Measurements from ENCODE around the gene KIF26B.
"Not testable (repeated sequence)": the region's sequence is repeated elsewhere in the genome, so short reads cannot be mapped to it uniquely, and the experiment has no call there.

KIF26B gene

DNA sequence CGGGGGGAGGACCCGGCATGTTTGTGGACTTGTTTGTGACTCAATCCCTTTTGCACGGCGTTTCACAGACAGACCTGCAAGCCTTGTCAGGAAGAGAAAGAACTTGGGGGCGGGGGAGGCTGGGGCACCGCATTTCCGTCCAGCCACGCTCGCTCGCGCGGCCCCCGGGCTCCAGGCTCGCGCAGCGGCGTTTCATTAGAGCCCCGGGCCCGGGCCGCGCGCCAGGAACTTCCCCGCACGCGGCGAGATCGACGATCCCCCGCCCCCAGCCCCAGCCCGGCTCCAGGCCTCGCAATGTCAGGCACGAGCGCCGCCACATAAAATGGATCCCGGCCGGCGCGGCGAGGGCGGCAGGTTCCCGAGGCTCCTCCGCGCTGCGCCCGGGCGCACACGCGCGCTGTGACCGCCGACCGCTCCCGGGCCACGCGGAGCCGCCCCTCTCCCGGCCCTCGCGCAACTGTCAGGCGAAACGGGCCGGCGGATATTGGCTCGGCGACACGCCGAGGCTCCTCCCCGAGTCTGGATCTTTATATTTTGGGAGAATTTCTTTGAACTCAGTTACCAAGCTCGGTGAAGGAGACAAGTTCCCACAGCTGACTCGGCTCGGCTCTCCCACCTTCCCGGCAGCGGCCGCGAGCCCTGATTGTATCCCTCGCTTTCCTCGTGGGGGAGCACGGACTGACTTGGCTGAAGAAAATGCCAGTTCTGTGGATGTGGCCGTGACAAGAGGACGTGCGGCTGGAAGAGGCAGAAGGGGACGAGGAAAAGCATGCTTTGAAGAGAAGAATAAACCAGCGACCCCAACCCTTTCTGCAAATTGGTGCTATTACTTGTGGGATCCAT is at the start of gene KIF26B:
TSS of gene KIF26B (plus strand) at position 557 of the 843 bp plus-strand sequence. CDS start 440 bp downstream, outside the sequence.
- DNase-seq: peak in 19 of 56 donors; percentile 9 to 61 (median 35)

DNA sequence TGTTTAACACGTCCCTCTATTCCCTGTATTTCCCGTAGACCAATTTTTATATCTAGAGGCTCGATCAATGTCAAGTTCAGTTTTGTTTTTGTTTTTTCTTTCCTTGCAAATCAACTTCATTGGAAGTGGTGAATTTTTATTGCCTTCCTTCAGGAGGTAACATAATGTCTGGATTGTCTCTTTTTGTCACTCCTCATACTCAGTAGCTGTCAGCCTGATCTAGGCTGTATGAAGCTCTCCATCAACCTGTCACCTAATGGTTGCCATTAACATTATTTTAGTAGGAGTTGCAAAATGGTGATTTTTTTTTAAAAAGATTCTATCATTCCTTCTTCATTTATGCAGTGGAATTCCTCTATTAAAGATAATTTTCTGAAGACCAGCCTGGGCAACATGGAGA is 49.7 kb upstream of the KIF26B start:
- DNase-seq: no peak

DNA sequence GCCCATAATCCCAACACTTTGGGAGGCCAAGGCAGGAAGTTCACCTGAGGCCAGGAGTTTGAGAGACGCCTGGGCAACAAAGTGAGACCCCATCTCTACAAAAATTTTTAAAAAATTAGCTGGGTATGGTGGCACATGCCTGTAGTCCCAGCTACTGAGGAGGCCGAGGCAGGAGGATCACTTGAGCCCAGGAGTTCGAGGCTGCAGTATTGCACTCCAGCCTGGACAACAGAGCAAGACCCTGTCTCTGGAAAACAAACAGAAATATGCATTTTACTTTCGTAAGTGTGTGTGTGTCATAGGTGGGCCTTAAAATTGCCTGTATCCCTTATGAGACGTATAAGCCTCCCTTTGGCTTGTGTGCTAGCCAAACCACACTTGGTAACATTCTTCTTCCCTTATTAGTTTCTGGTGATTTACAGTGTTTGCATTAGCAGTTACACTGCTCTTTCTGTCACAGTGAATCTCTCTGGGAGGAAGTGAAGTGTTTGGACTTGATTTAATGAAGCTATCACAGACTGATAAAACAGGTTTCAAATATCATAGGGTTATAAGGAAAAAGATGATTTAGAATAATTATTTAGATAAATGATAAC is 48.9 kb upstream of the KIF26B start:
- DNase-seq: no peak

DNA sequence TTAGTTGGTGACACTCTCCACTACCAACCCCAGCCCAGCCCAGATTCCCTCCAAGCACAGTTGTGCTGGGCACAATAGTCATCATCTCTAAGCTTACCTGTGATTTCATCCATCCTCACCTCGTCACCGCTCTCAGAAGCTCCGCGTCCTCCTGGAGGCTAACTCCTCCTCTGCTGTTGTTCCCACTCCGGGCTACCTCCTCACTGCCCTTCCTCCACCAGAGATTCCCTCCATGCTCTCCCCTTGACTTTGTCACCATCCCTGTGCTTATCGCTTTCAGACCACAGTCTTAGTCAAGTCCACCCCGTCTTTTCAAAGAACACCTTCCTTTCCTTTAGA is 47.0 kb upstream of the KIF26B start:
- DNase-seq: no peak

DNA sequence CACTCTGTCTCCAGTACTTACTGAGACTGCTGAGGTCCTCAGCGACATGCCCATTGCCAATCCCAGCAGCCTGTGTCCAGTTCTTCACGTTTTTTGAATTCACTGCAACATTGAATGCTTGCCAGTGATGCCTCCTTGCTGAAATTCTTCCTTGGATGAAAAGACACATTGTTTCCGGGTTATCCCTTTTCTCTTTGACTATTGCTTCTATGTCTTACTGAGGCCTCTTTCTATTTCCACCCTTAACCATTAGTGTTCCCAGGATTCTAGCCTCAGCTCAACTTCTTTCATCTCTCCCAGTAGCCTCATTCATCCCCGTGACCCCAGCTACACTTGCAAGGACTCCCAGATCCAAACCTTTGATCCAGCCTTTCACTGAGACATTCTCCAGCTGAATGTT is 46.5 kb upstream of the KIF26B start:
- DNase-seq: peak in 2 of 56 donors; percentile 3 to 4

DNA sequence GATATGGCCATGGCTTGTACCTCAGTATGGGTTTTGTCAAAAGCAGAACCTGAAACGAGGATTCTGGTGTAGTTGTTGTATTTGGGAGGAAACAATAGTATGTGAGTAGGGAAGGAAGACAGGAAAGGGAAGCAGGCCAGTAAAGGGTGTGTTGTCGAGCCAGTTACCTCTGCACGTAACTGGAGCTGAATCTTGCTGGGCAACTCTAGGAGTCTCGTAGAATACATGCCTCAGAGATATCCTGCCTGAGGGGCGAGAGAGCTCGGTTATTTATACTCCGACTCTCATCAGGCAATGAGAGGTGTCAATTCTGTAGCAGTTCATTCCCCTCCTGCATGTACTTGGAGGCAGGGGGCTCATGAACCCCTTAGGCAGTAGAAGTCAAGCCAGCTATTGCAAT is 45.9 kb upstream of the KIF26B start:
- DNase-seq: no peak

DNA sequence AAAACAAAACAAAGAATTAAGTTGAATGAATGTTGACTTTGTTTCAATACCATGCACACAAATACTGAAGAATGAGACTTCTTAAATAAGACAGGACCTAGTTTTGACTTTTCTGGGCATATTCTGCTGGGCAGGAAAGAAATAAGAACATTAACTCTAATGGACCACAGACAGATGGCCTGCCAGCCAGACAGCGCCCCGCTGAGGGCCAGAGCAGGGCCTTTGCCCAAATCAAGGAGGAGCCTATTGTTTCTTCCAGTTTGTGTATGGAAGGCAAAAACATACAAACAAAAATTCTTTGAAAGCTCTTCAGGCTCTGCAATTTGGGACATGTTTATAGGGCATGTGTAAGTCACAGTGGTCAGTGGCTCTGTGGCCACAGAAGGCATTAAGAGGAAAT is 44.4 kb upstream of the KIF26B start:
- DNase-seq: no peak

DNA sequence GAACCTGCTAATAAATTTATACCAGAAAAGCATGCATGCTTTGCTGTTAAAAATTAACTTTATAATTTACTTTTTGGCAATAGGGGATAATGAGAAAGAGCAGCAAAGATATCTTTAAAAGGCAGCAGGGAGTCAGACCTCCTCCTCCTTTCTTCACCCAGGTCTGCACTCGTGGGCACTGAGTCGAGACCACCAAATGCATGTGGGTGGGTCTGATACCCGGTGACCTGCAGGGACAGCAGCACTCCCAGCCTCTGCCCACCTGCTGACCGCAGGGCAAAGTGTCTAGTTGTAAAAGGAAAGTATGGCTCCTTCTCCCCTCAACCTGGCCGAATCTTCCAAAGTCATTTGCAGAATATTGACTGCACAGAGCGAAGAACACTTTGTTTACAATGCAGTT is 43.7 kb upstream of the KIF26B start:
- no peak for DNase-seq

DNA sequence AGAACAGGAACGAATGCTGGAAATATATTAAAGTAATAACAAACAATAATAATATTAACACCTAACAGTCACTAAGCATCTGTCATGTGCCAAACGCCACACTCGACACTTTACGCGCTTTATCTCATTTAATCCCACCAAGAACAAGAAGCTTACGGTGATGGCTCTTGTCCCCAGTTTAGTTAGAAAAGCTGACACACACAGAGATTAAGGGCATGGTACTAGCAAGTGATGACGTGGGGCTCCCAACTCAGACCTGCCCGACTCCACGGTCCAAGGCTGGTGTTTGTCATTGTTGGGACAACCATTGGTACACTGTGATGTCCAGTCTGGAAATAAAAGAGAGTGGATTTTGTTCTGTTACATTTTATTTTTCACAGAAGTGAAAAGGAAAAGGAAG is 41.1 kb upstream of the KIF26B start:
- no peak for DNase-seq

DNA sequence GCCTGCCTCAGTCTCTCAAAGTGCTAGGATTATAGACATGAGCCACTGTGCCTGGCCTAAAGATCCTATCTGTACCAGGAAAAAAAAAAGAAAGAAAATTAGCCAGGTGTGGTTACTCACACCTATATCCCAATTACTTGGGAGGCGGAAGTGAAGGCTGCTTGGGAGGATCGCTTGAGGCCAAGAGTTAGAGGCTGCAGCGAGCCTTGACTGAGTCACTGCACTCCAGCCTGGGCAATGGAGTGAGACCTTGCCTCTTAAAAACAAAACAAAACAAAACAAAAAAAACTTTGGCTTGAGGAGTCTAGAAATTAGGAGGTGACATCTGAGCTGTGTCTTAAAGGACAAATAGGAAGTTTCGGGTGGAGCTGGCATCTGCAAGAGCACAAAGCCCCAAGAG is 38.7 kb upstream of the KIF26B start:
- no peak for DNase-seq

DNA sequence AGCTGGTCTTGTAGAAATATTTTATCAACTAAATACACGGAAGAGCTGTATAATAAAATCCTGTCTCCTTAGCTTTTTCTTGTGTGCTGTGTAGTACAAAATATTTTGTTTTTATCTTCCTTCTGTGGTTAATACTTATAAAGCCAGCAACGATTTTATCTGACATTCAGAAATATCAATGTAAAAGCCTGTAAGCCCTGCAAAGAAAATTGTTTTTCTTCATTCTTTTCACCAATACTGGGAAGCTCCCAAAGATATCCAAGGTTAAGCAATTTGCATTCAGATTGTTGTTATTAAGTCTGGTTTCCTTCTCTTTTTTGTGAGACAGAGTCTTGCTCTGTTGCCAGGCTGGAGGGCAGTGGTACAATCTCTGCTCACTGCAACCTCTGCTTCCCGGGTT is 38.0 kb upstream of the KIF26B start:
- DNase-seq: no peak

DNA sequence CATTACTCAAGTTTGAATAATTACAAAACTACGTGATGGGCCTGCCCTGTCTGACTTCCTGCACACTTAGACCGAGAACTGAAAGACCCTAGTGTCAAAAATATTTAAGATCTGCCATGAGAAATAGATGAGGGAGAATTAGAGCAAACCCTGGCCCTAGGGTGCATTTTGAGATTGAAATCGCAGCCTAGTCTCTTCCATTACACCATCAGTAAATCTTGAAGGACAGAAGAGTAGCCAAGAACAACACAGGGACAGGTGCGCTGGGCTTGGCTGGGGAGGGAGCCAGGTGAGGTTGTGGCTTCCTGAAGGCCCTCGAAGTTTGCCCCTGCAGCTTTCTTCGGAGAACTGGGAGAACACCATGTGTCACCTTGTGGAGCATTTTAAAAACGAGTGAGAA is 36.7 kb upstream of the KIF26B start:
- DNase-seq: no peak

DNA sequence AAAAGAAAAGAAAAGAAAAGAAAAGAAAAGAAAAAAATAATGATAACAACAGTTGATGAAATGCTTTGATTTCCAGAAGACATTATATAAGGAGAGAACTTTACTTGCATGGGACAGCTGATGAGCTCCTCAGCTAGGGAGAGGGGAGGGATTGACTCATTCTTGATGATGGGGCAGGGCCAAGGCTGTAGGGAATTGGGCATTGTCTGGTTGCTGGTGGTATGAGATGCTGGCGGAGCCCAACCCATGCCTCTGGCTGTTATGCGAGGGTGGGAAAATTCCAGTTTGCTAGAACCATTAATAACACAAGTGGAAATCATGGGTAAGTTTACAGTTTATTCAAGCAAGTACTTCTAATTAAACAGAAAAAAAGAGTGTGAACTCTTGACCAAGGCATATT is 36.0 kb upstream of the KIF26B start:
- no peak for DNase-seq

DNA sequence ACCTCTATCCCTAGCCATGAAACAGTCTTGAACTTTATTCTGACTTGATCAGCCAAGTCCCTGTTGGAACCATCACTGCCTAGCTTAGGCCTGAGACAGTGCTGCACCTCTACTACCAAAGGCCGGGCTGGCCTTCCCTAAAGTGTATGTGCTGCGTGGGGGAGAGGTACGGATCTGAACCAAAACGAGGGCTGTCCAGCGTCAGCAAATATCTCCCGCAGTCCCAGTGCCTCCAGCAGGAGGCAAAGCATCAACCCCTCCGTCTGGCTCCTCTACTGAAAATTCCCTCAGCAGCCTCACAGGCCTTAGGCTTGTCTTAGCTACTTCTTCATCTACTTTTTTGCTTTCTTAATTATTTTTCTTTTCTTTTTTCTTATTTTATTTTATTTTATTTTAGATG is 33.3 kb upstream of the KIF26B start:
- no peak for DNase-seq

DNA sequence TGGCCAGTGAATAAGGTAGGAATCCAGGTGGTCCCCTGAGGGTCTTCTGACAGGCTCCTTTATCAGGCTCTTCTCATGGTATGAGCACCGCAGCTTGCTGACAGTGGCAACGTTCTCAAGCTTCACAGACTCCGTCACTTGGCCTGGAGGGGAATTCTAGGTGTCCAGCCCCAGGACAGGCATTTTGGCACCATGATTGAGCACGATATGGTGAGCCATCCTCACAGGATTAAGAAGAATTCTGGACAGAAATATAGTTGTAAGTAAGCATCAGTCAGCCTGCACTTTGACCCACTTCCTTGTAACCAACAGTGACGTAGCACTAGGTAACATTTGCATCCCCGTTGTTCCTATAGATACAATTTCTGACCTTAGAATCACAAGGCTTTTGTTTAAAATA is 30.5 kb upstream of the KIF26B start:
- no peak for DNase-seq

DNA sequence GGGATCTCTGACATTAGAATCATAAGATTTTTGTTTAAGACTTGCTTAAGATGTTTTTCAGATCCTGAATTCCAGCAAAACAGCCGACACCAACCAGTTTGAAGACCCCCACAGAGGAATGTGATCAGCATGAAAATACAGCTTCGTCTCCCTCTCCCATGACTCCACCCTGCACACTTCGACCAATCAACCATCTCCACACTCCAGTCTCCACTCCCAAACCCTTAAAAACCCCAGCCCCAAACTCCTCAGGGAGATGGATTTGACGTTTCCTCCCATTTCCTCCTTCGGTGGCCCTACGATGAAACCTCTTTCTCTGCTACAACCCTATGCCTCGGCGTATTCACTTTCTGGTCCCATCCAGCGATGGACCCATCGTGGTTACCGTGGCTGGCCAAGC is 30.1 kb upstream of the KIF26B start:
- DNase-seq: no peak

DNA sequence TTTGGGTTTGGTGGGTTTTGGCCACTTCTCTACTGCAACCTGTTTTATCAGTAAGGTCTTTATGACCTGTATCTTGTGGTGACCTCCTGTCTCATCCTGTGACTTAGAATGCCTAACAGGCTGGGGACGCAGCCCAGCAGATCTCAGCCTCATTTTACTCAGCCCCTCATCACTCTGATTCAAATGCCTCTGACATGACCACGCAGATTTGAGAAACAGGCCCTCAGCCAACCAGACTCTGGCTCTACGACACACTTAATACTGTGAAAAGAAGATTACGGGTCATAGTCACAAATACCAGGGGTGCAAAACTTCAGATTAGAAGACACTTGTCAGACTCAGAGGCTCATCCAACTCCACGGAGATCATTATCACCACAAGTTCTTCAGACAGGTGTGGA is 28.3 kb upstream of the KIF26B start:
- no peak for DNase-seq

DNA sequence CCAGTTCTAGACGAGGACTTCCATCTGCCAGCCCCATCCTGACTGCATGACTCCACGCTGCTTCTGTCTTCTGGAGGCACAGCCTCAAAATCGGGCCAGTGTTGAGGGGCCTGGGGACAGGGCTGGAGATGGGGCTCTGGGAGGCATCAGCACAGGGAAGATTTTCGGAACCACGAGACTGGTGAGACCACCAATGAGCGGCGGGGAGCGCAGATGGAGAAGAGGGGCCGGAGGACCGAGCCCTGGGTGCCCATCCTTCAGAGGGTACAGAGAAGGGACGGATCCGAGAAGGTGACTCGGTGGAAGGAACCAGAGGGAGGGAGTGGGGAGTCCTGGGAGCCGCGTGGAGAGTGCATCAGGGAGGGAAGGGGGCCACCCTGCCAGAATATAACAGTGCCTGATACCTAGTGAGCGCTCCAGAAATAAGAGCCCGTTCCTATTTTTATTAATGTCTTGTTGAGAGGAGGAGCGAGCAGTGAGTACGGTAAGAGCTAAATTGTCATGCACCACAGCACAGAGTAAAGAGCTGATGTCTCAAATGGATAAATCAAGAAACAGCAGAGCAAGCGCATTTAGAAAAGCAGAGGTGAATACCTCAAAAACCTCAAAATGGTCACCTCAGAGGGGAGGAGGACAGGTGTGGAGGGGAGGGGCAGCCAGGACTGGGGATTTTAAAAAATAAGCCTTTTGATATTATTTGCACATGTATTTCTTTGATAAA is 26.2 kb upstream of the KIF26B start:
- DNase-seq: no peak

DNA sequence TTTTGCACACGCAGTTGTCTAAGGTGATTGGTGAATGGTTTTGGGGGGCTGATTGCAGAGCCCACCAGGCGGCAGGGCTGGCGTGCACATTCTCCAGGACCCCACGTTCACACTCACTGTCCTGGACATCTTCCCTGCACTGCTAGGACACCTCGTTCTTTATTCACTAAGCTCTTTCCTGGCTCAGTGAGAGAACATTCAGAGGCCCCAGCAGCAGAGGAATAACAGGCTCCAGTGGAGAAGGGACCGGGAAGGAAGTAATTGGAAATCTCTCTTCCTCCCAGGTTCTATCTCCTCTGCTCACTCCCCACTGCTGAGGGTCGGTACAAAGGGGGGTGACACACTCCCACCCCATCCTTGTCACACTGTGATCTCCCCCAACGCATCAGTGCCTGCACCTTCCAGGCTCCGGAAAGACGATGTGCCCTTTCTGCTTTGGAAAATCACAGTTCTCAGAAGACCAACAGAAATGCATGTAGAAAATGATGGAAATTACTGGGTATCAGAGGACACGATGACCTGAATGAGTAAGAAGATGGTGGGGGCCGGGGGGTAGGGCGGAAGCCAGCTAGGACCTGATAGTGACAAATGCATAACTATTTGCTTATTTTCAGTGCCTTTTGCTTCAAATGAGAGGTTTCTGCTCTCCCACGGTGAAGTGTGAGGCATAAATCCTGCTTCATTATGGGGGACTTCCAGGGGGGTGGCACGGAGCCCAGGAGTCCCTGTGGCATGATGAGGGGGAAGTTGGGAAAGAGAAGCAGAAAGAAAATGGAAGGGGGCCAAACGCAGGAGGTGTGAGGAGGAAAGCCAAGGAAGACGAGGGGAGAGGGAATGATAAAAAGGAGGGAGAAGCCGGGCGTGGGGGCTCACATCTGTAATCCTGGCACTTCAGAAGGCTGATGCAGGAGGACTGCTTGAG is 25.2 kb upstream of the KIF26B start:
- DNase-seq: peak in 1 of 56 donors; percentile 11

DNA sequence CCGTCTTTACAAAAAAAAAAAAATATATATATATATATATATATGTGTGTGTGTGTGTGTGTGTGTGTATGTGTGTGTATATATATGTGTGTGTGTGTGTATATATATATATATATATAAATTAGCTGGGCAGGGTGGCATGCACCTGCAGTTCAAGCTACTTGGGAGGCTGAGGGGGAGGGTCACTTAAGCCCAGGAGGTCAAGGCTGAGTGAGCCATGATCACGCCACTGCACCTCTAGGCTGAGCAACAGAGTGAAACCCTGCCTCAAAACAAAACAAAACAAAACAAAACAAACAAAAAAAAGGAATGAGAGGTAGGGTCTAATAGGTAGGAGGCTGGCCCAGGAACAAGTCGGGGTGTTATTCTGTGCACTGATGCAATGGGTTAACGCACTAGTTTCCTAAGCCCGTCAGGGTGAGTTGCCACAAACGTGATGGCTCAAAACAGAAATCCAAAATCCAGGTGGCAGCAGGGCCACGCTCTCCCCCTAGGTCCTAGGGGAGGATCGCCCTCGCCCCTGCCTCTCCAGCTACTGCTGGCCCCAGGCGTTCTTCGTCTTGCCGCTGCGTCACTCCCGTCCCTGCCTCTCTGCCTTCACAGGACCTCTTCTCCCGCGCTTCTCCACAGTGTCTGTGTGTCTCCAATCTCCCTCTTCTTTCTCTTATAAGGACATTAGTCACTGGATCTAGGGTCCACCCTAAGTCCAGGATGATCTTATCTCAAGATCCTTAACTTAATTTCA is 24.3 kb upstream of the KIF26B start:
- DNase-seq: not testable (repeated sequence)

DNA sequence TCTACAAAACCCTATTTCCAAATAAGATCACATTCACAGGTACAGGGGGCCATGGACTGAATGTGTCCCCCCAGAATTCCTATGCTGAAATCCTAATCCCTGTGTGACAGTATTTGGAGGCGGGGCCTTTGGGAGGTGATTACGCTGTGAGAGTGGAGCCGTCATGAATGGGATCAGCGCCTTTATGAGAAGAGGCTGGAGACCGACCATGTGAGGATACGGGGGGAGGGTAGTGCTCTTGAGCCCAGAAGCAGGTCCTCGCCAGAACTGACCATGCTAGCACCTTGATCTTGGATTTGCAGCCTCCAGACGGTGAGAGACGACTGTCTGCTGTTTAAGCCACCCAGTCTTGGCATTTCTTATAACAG is 23.8 kb upstream of the KIF26B start:
- no peak for DNase-seq

Data from amygdala (tissue), 56 donors.